Choroid plexus epithelial cell (primary cell): ENCODE measurements around the gene FLT4.

Source experiments
- DNase-seq: peaks from one replicate; pipeline ENCODE4 v3.0.0-alpha.2; 2010; ENCODE audit warnings: low read depth
- H3K4me3 ChIP-seq: 2 replicates; pipeline ENCODE4 v1.5.1; 2011; ENCODE audit warnings: low read depth, mild to moderate bottlenecking, control low read depth, low read length, moderate library complexity
- TF ChIP-seq, protein P1 (sequence below): conservative IDR thresholded peaks from 2 replicates; pipeline ENCODE4 v1.5.1; 2011; ENCODE audit warnings: low read depth, mild to moderate bottlenecking, control low read depth, inconsistent platforms, low read length, moderate library complexity

The FLT4 gene

DNA sequence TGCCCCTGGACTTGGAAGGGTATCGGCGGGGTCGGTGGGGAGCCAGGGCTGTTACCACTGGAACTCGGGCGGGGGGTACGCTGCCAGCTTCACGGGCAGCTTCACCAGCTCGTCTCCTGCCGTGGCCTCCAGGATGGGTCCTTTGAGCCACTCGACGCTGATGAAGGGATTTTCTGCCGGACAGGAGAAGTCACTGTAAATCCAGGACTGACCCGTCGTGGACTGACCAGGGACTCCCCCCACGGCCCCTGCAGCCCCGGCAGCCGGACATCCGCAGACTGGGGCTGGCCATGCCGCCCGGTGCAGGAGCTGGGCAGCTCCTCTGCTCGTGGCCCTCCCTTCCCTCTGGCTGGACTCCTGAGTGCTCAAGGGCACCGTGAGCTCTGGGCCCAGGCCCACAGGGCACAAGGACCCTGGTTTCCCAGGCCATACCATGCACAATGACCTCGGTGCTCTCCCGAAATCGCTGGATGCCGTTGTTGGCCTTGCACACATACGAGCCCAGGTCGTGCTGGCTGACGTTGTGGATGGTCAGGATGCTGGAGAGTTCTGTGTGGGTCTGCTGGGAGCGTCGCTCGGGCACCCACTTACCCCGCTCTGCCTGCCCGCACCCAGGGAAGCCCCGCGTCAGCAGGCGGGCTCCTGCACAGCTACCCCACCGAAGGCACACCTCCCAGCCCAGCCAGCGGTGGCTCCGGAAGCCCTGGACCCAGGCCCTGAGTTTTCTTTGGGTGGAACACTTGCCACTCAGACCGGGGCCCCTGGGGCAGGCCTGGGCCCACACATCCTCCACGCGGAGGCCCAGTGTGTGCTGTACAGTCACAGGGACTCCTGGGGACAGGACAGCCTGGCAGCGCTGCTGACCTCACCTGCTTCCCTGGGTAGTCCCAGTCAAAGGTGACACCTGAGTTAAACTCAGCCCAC lies 20.3 kb downstream of the FLT4 start:
- H3K4me3 ChIP-seq: no peak overlapping the region
- TF ChIP-seq, protein P1, sequence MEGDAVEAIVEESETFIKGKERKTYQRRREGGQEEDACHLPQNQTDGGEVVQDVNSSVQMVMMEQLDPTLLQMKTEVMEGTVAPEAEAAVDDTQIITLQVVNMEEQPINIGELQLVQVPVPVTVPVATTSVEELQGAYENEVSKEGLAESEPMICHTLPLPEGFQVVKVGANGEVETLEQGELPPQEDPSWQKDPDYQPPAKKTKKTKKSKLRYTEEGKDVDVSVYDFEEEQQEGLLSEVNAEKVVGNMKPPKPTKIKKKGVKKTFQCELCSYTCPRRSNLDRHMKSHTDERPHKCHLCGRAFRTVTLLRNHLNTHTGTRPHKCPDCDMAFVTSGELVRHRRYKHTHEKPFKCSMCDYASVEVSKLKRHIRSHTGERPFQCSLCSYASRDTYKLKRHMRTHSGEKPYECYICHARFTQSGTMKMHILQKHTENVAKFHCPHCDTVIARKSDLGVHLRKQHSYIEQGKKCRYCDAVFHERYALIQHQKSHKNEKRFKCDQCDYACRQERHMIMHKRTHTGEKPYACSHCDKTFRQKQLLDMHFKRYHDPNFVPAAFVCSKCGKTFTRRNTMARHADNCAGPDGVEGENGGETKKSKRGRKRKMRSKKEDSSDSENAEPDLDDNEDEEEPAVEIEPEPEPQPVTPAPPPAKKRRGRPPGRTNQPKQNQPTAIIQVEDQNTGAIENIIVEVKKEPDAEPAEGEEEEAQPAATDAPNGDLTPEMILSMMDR: no peak
- DNase-seq: no peak

GRCh38 chr5:180628211-180628610 lies 21.2 kb downstream of the FLT4 start:
- no peak for DNase-seq
- TF ChIP-seq, protein P1: no peak
- H3K4me3 ChIP-seq: no peak overlapping the region

DNA sequence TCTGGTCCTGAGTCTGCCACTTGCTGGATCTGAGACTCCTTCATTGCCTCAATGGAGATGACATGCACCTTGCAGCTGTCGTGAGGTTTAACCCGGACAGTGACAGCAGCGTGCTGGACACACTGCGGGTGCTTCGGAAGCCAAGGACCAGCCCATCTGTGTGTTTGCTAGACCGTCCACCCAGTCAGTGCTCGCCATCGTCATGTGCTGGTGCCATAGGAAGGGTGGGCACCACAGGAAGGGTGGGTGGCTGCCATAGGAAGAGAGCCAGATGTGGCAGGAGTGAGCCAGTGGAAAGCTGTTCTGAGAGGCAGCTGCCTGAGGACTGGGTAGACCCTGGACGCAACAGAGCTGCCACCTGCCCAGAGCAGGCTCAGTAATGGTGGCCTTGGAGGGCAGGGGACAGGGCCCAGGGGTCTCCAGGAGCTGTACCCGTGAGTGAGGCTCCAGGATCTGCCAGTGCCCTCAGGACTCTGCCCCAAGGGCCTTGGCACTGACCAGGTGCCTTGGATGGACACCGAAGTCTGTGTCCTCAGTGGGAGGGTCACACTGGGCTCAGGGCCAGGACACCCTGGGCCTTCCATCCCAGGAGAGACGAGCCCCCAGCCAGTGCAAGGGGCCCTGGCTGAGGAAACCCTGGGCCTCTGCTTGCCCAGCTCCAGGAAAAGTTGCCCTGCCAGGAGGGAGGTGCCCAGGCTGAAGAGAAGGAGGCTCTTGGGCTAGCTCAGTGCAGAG lies 21.8 kb downstream of the FLT4 start:
- TF ChIP-seq, protein P1: no peak
- DNase-seq: no peak
- no peak overlapping the region for H3K4me3 ChIP-seq

DNA sequence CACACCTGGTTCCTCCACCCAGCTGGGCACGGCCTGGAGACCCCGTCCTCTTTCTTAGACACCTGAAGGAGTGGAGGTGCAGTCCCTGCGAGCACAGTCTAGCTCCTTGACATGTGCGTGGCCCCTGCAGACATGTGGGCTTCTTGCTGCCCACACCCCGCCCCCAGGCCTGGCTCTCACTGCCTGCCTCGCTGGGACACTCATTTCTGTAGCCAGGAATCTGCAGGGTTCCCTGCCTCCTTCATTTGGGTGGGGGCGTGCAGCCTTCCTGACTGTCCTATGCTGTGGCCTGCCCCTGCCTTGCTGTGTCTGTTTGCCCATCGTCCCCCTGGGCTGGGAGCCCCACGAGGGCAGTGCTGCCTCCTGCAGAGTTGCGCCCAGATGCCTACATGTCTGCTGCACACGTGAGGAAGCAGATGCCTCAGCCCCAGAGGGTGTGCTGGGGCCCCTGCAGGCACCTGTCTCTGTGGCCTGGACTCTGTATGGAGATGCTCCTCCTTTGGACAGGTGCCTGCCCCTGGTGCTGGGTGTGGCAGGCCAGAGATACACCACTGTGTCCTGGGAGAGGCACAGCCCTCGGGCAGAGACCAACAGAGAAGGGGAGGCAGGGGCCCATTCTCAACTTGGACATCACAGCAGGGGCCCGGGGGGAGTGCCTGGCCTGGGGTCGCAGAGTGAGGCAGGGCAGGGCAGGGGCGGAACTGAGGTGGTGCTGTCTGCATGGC lies 22.6 kb downstream of the FLT4 start:
- DNase-seq: no peak
- no peak overlapping the region for H3K4me3 ChIP-seq
- TF ChIP-seq, protein P1: no peak

GRCh38 chr5:180625791-180626660 lies 23.4 kb downstream of the FLT4 start:
- TF ChIP-seq, protein P1: no peak
- no peak for DNase-seq
- no peak overlapping the region for H3K4me3 ChIP-seq

GRCh38 chr5:180625125-180625790 lies 24.1 kb downstream of the FLT4 start:
- TF ChIP-seq, protein P1: no peak
- no peak overlapping the region for H3K4me3 ChIP-seq
- DNase-seq: no peak
